Hippocampal formation (tissue), 2 donors: Measurements from ENCODE around the gene FGD5.

Source experiments
- DNase-seq, 2 donors: peaks; one replicate each; lab custom pipeline; 2025; lab: John Stamatoyannopoulos, UW

Gene FGD5

DNA sequence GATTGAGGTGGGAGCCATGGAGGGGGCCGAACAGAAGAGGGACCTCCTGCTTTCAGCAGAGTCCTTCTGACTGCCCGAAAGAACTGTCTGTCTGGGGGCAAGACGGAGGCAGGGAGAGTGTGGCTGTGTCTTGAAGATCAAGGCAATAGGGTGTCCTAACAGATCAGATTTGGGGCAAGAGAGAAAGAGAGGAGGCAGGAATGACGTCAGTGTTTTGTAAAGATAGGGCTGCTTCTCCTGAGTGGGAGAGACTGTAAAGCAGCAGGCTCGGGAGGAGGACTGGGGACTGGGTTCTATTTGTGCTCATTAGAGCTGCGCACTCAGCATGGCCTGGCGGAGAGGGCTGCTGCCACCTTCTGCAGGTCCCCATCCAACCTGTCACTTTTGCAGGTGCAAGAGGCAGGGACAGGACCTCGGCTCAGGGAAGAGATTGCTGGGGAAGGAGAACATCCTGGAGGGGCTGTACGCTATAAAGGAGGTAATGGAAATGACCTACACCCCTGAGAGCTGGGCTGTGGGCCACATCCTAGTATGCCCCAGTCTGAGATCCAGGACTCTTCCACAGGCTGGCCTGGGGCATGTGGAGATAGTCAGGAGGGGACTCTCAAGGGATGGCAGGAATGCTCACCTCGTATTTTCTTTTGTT lies 29.0 kb upstream of the FGD5 start:
- no peak for DNase-seq

DNA sequence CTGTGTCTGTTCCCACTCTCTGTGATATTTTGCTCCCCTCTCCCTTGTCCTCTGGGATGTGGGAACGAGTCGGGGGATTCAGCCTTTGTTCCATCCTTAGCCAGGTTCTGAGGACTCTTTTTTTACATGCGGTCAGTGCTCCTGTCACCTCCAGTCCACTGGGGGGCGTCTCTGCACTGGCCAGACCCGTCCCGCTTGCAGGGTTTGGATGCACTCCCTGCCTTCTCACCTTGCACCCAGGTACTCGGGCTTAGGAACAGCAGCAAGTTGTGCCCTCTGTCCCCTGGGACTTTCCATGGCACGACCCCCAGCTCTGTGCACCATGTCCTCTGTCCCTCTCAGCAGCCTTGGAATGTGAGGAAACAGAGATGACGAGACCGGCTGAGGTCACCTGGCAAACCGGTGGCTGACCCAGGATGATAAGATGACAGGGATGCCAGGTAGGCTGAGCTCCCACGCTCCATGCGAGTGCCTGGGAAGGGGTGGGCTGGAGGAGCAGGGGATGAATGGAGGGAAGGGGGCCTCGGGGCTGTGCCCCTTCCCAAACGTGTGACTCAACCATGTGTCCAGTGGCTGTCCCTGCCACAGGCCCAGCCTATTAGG lies 27.3 kb upstream of the FGD5 start:
- DNase-seq = no peak

DNA sequence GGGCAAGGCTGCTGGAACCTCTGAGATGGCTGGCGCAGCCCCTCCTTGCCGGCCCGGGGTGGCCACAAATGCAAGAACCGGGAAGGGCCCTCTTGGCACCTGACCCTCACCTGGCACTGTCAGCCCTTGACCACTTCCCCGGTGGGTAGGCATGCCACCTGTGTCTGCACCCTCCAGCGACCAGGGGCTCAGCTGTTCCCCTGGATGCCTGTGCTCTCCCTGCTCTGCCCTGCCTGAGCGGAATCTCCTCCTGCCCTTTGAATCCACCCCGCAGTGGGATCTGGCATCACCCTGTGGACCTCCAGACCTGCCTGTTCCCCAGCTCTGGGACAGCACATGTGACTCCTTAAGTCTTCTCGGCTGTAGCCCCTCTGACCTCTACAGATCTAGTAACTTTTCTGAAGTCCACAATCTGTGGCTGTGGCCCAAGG lies 26.1 kb upstream of the FGD5 start:
- no peak for DNase-seq

DNA sequence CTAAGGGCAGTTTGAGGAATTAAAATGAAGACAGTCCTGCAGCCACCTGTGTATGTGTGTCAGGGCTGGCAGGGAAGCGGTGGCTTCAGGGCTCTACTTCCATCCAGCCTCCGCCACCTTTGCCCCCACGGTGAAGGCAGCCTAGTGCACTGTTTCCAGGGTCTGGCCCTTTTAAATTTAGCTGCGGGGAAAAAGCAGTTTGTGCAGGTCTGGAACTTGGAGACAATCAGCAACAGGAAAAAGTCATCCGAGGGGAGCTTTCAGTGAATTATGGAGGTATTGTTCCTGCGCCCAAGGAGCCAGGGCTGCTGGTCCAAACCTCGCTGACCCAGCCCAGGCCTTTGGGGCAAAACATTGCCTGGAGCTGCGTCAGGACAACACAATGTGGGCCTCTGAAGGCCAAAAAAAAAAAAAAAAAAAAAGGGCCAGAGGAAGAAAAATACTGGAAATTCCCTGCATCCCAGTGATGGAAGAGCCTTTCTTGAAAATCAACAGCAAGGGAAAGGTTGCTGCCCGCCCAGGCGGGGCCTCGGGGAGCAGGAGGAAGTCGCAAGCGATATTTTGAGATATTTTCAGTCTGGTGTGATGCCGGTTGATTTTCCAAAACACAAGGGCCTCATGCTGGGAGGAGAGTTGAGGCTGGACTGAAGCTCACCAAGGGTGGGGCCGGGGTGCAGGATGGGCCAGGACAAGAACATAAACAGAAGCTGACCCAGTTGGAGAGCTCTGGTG lies 25.5 kb upstream of the FGD5 start:
- no peak for DNase-seq

DNA sequence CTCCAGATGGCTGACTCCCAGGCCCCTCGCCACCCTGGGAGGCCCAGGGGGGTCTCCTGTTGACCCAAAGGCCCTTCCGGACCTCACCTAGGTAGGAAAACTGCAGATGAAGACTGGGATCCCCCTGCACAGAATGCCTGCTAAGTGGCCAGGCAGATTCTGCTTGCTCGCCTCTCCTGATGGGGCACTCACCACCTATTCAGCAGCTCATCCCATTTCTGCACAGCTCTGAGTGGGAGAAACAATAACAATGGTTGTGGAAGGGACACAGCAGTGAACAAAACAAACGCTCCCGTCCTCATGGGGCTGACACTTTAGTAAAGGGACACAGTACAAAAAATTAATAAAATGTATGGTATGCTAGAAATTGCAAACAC lies 24.9 kb upstream of the FGD5 start:
- DNase-seq = no peak

DNA sequence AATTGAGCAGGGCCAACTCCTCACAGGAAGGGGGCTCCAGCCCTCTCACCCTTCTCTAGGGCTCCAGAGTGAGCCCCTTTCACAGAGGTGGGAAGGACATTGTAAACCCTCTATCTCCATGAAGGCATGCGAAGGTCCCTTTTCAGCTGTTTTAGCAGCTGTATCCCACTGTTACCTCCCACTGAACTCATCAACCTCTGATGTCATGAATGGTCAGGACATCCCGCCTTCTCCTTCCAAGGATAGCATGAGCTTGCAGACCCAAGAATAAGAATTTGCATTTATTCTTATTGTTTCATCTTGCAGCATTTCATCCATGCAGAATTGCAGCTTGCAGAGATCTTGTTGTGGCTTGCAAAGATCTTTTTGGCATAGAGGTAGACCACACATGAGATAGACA lies 24.3 kb upstream of the FGD5 start:
- DNase-seq = no peak

DNA sequence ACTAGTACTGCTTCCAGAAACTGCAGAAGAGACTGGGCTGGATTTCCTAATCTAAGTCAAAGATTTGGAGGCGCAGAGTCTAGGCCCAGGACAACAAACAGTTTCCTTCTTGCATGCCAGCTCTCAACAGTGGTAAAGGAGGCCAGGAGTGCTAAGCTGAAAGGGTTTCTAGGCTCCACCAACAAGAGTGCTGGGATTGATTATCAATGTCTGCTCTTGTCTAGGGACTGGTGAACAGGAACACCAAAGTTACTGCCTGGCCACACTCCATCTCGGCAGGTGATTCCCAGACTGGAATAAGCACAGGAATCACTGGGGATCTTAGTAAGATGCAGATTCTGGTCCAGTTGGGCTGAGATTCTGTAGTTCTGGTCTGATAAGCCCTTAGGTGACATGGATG lies 22.8 kb upstream of the FGD5 start:
- no peak for DNase-seq

DNA sequence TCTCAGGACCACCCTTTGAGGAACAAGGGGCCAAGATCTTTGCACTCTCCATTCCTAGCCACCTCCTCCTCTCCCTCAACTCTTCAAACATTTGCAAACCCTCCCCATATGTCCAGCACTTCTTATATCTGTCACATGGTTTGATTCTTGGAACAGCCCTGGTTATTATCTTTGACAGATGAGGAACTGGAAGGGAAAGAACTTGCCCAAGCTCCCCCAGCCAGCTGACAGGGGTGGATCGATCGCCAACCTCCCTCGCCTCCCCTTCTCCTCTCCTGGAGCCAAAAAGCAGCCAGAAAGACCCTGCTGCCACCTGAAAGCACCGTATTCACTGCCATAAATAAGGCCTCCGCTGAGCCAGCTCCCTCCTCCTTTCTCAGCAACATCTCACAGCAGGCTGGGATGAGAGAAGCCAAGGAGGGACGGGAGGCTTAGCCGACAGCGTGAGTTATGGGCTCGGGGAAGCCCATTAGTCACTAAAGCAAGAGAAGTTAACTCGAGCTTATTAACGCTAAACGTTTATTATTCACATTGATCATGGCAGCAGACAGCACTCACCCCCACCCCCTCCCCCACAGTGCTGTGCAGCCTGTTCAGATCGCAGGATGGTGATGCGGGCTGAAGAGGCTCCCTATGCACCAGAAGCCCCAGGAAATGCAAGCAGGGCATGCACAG lies 22.2 kb upstream of the FGD5 start:
- DNase-seq = no peak

DNA sequence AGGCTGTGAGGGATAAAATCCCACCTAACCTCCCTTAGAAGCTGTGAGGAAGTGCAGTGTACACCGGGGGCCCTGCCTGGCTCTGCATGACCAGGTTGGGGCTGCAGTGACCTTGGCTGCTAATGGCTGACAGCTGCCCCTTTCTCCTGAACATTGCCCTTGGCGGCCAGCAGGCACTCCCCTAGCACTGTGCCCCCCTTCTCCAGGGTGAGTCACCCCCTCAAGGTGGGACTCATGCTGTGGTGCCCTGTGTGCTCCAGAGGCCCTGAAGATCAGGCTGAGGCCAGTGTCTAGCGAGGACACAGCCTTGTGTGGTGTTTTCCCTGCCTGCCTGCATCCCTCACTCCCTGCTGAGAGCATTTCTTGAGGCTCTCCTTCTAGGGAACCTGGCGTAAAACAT lies 21.0 kb upstream of the FGD5 start:
- no peak for DNase-seq

DNA sequence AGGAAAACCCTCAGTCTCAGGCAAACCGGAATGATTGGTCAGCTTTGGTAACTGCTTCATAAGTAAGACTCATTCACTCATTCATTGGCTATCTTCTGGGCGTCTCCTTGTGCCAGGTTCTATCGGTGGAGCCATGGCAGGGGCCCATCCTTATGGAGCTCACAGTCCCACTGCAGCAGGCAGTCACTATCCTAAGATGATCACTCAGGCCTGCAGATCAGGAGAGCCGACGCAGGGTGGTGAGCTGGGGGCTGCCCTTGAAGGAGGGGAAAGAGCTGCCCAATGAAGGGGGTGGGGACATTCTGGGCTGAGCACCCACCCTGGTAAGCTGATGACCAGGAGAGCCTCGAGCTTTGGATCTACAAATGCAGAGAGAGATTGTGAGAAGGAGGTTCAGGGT lies 20.5 kb upstream of the FGD5 start:
- DNase-seq = no peak

DNA sequence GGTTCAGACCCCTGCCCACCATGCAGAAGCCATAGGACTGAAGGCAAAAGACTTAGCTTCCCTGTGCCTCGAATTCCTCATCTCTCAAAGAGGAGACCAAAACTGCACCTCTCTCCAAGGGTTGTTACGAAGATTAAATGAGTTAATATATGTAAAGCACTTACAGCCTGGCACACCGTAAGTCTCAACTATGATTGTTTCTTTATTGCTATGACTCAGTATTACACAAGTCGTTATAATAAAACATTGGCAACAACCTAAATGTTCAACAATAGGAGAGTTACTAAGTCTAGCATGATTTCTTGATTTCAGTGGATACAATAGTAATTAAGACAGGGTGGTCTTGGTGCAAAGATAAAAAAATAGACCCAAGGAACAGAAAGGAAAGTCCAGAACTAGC lies 19.6 kb upstream of the FGD5 start:
- DNase-seq = no peak

DNA sequence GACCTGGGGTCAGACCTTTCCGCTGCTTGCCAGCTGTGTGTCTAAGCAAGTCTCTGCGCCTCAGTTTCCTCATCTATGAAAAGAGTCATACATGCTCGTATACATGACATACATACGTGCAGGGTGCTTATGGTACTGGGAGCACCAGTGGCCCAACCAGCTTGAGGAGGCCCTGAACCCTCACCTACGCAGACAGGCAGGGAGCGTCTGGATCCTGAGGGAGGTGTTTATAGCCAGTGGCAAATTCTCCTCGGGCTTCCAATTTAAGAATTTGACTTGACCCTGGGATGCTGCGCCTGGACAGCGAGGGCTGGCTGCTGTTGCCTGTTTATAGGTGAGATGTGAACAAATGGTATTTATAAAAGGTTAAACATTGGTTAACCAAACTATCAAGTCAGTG lies 17.7 kb upstream of the FGD5 start:
- no peak for DNase-seq

DNA sequence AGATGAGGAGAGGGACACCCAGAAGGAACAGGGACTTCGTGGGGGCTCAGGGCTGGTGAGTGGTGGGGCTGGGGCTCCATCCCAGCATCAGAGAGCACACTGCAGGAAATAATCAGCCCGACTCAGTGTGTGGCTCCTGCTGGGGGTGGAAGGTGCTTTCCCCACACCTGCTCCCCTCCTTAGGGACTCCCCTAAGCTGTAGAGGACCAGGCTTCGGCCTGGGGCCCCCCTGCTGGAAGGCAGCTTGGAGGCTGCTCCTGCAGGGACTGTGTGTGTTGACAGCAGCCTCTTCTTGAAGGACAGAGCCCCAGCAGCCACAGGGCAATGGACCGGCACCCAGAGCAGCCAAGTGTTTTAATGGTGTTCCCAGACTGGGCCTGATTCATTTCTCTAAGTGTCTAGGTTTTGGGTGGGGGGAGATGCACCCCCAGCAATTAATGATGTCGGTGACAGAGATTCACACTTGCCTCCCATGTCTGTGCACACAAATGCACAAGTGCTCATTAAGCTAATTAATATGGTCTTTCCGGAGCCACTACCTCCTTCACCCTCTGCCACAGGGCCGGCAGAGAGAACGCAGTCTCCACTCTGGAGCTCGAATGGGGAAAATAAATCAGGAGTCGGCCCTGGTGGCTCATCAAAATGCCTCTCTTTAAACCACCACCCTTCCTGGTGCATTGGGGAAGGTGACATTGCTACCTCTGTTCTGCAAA lies 16.9 kb upstream of the FGD5 start:
- no peak for DNase-seq

DNA sequence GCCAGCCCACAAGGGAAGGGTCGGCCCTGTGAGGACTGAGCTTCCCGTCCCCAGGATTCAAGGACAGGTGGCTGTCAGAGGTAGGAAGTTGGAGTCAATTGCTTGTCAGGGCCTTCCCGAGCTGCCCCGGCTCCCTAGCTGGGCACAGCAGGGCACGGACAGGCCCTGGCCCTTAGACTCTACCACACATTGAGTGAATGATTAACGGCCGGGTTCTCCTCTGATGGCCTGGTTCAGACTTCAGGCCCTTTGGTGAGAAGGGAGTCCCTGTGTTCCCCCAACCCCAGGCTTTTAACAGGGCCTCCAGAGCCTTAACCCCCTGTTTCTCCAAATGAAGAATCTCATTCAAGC lies 16.4 kb upstream of the FGD5 start:
- no peak for DNase-seq

DNA sequence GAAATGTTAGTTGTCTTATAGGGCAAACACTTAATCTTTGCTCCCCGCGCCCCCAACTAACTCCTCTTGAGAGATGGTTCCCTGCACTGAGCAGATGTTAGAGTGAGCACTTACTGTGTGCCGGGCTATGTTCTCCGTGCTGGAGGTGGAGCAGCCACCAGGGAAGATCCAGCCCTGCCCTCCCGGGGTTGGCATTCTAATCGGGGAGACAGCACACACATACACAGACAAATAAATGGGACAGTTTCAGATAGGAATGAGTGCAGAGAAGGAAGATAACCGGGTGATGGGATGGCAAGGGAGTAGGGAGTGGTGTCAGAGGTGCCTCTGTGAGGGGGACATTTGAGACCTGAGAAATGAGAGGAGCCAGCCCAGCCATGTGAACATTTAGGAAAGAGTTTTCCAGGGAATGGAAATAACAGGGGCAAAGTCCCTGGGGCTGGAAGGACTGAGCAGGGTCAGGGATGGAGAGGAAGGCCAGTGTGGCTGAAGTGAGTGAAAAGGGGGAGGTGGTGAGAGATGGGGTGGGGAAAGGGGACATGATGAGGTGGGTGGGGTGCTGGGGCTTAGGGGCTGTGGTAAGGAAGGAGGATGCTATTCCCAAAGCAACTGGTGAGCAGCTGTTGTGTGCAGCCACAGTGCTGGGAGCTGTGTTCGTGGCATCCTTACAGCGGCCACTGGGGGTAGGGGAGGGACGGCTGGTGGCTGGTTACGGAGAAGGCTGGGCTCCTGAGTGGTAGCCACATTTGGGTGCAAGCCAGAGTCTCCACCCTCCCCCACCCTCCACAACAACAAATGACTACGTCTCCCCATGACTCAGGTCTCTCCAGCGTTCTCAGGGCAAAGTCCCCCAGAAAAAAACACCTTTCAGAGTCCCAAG lies 15.4 kb upstream of the FGD5 start:
- no peak for DNase-seq

DNA sequence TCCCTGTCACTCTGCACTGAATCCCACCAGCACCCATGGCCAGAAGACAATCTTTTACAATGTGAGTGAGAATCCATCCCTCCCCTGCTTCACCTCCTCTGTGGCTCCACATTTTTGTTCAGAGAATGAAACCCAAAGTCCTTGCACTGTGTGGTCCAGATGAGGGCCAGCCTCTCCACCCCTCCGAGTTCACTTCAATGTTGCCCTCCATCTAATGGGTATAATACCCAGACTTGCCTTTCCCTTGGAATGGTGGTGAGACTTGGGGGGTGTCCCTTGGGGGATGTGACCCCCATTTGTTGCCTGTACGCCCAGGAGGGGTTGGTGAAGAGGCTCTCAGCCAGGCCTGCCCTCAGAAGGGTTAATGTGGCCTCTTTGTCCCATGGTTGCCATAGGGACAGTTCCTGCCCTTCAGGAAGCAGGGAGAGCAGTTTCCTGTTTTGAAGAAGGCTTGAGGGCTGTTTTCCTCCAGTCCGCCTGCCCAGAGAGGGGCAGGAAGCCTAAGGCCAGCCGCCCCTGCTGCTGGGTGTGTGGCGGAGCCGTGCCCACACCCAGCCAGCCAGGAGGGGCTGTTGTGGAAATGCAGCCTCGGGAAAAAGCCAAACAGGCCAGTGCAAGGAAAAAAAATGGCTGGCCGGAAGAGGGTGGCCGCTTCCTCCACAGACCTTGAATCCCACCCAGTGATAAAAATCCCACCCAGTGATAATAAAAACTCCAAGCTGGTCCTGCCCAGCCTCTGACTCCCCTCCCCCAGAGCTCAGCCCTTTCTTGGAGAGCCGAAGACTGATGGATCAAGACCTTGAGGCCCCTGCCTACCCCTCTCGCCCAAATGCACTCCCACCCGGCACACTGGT lies 14.6 kb upstream of the FGD5 start:
- no peak for DNase-seq

DNA sequence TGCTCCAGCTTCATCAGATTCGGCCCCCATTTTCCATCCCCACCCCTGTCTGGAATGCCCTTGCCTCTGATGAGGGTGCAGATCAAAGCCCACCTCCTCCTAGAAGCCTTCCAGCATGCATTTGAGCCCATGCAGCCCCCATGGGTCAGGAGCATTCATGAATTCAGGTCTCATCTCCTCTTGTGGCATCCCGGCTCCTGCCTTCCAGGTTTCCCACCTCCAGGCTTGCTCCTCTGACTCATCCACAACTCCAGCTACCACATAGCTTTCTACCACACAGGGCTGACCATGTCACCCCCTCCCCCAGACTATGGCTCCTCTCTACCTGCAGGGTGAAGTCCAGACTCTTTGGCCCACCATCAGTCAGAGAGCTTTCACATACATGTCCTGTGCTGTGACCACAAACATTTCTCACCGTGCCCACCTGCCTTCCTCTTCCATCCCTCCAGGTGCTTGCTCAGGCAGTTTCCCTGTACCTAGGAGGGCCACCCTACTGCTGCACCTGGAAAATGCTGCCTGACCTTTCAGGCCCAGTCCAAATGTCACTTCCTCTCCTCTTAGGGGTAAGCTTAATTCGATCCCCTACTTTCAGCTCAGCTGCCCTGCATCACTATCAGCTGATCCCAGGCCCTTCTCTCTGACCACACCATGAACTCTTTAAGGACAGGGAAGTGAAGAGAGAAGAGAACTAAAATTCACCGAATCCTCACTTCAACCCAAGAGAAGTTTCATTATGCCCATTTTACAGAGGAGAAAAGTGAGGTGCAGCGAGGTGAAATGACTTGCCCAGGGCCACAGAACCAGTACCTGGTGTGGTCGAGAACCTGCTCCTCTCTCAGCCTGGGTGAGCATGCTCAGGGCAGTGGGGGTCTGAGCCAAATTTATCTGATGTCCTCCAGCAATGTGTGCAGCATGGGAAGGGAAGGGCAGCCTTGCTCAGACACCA lies 13.7 kb upstream of the FGD5 start:
- no peak for DNase-seq

DNA sequence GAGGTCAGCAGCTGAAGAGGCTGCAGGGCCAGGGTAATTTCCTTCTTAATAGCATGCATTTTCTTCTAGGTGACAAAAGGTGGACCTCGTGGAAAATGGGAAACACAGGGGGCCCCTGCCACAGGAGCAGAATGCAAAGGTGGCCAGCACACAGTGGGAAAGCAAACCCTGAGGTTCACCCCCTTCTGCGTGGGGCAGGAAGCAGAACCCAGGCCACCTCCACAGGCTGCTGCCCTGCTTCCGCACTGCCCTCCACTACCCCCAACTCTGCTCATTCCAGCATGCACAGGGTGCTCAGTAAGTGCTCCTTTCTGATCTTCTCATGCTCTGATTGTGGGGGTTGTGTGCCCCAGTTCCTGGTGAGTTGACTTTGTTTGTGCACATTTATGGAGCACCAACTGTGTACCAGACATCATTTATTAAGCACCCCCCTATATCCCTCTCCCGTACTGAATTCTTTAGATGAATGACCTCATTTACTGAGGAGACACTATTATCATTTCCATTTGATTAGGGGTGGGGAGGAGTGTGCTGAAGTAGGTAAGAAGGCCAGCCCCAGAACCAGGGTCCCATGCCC lies 12.7 kb upstream of the FGD5 start:
- no peak for DNase-seq
